Skin of body (tissue), 2 donors: ENCODE data around the gene SPIN3. TPM values are rescaled to one million over a fixed set of nuclear protein-coding genes. Genes with fewer than 3 reads are reported as not detected.
"Not testable (repeated sequence)": the region's sequence is repeated elsewhere in the genome, so short reads cannot be mapped to it uniquely, and the experiment has no call there.

ENCODE experiments used
- DNase-seq: peaks from one replicate; lab custom pipeline; 2025; lab: John Stamatoyannopoulos, UW
- total RNA-seq: library from RNA; depleted of rRNA; stranded (reverse); fragments of >200 nt; gene quantifications from one replicate; pipeline ENCODE4 v1.2.3, GENCODE V29; 2014

Gene SPIN3
- 9.7 TPM for total RNA-seq

GRCh38 chrX:56995271-56995994 lies at the start of gene SPIN3:
Gene SPIN3 (minus strand): TSS chrX:56995541. CDS start chrX:56994947, 594 bp downstream.
- DNase-seq, result peak; percentile 20

- no peak for DNase-seq
Measured at GRCh38 chrX:57044245-57044644, 48.9 kb upstream of the SPIN3 start.

GRCh38 chrX:57037265-57037664 lies 41.9 kb upstream of the SPIN3 start:
- not testable (repeated sequence) for DNase-seq

GRCh38 chrX:56994375-56995270 lies 718 bp downstream of the SPIN3 start:
- DNase-seq, result no peak

- DNase-seq, result no peak
Measured at GRCh38 chrX:56987741-56988140, 7.6 kb downstream of the SPIN3 start.

GRCh38 chrX:56986138-56986537 lies 9.2 kb downstream of the SPIN3 start:
- DNase-seq, result no peak

- DNase-seq, result no peak
Measured at GRCh38 chrX:56978172-56978571, 17.2 kb downstream of the SPIN3 start.

GRCh38 chrX:56975611-56976010 lies 19.7 kb downstream of the SPIN3 start:
- DNase-seq, result no peak

- no peak for DNase-seq
Measured at GRCh38 chrX:56974408-56974807, 20.9 kb downstream of the SPIN3 start.

- DNase-seq, result no peak
Measured at GRCh38 chrX:56969559-56969958, 25.8 kb downstream of the SPIN3 start.

GRCh38 chrX:56968980-56969379 lies 26.4 kb downstream of the SPIN3 start:
- DNase-seq, result no peak

GRCh38 chrX:56963377-56963776 lies 32.0 kb downstream of the SPIN3 start:
- DNase-seq, result no peak

- no peak for DNase-seq
Measured at GRCh38 chrX:56947699-56948098, 47.6 kb downstream of the SPIN3 start.

- DNase-seq, result not testable (repeated sequence)
Measured at GRCh38 chrX:56946201-56946600, 49.1 kb downstream of the SPIN3 start.

- DNase-seq, result not testable (repeated sequence)
Measured at GRCh38 chrX:56945226-56945625, 50.1 kb downstream of the SPIN3 start.

- no peak for DNase-seq
Measured at GRCh38 chrX:56943264-56943663, 52.1 kb downstream of the SPIN3 start.

Other genes with a start within 250 kb of the SPIN3 start
- 10.9 TPM for gene SPIN2B, start 126.0 kb upstream of the SPIN3 start, total RNA-seq
- 2.9 TPM for gene SPIN2A, start 141.9 kb upstream of the SPIN3 start, total RNA-seq